GM10266 (cell line): Measurements from ENCODE around the gene KCNAB2.

ENCODE experiments used
- DNase-seq: peaks from one replicate; pipeline ENCODE4 v3.0.0; 2012; ENCODE audit errors: extremely low spot score
- CTCF ChIP-seq: IDR thresholded peaks from 2 replicates; pipeline ENCODE4 v1.5.1; 2012; ENCODE audit warnings: mild to moderate bottlenecking, low read depth; ENCODE audit not compliant: control insufficient read depth, insufficient read depth; ENCODE audit errors: missing control alignments

Gene KCNAB2

DNA sequence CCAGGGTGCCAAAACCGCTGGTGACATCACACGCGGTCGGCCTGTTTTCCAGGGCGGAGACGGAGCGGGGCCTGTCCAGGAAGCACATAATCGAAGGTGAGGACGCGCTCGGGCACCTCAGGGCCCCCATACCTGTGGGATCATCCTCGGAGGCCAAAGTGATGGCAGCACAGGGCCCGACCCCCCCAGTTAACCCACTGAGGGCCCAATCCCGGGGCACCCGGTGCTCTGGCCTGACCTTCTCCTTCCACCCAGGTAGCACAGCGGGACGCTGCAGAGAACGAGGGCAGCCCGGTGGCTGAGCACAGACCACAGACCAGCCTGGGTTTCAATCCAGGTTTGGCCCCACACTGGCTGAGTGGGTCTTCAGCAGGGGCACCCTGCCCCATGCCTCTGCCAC lies 43.3 kb downstream of the KCNAB2 start:
- no peak for TF ChIP-seq CTCF
- DNase-seq: no peak

- no peak for DNase-seq
- no peak for TF ChIP-seq CTCF
Measured at GRCh38 chr1:6090288-6090687, 44.6 kb downstream of the KCNAB2 start.

GRCh38 chr1:6090996-6091822 lies 45.5 kb downstream of the KCNAB2 start:
- TF ChIP-seq CTCF: no peak
- no peak for DNase-seq

DNA sequence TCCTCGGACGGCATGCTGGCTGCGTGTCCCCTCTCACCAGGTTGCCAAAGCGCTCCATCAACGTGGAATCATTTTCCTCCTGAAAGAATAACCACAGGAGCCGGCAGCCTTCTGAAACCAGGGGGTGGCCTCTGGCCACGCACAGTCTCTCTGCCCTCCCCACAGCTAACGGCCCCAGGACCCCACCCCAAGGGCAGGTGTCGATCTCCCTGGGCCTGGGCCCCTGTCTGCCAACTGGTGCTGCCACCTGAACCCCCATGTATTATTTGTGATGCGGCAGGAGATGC lies 46.1 kb downstream of the KCNAB2 start:
- DNase-seq: no peak
- TF ChIP-seq CTCF: no peak

- no peak for TF ChIP-seq CTCF
- DNase-seq: no peak
Measured at GRCh38 chr1:6092211-6092610, 46.5 kb downstream of the KCNAB2 start.

DNA sequence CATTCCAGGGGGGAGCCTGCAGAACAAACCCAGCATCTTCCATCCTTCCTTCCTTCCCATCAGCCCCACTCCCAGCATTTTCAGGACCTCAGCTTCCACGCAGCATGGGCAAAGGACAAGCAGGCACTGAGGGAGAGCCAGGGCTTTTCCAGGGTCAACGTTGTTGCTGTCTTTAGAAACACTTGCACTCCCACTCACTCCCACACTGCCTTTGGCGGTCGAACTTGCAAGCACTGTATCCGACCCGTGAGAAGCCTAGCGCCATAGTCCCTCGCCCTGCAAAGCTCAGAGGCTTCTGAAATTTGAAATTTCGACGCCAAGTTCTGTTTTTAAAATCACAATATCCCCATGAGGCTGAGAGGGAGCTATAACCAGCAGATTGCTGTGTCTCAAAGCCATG lies 47.4 kb downstream of the KCNAB2 start:
- DNase-seq: no peak
- no peak for TF ChIP-seq CTCF

- no peak for DNase-seq
- TF ChIP-seq CTCF: no peak
Measured at GRCh38 chr1:6093611-6094010, 47.9 kb downstream of the KCNAB2 start.
